ENCODE measurements around the gene ING4.
A peak's percentile ranks its signal among the peaks of the same experiment; 100 is the strongest.

Gene ING4

GRCh38 chr12:6688543-6688998, 25.7 kb upstream of the ING4 start:
- DNase-seq (ENCODE audit: low read depth in 2 of 2, low spot score in 1 of 2), result peak in 1 of 2 donors; percentile 7

- DNase-seq (ENCODE audit: low read depth in 2 of 2, low spot score in 1 of 2), result no peak
Measured at GRCh38 chr12:6685814-6686213, 22.9 kb upstream of the ING4 start.

GRCh38 chr12:6684609-6685008, 21.7 kb upstream of the ING4 start:
- DNase-seq (ENCODE audit: low read depth in 2 of 2, low spot score in 1 of 2), result no peak

GRCh38 chr12:6676962-6677361, 14.0 kb upstream of the ING4 start:
- DNase-seq (ENCODE audit: low read depth in 2 of 2, low spot score in 1 of 2), result no peak

- DNase-seq (ENCODE audit: low read depth in 2 of 2, low spot score in 1 of 2), result no peak
Measured at GRCh38 chr12:6672143-6672542, 9.2 kb upstream of the ING4 start.

GRCh38 chr12:6667559-6668210, 4.8 kb upstream of the ING4 start:
- DNase-seq (ENCODE audit: low read depth in 2 of 2, low spot score in 1 of 2), result no peak

- no peak for DNase-seq (ENCODE audit: low read depth in 2 of 2, low spot score in 1 of 2)
Measured at GRCh38 chr12:6666211-6666610, 3.3 kb upstream of the ING4 start.

GRCh38 chr12:6664902-6665301, 2.0 kb upstream of the ING4 start:
- DNase-seq (ENCODE audit: low read depth in 2 of 2, low spot score in 1 of 2), result no peak

- no peak for DNase-seq (ENCODE audit: low read depth in 2 of 2, low spot score in 1 of 2)
Measured at GRCh38 chr12:6662602-6662905, 365 bp downstream of the ING4 start.

- no peak for DNase-seq (ENCODE audit: low read depth in 2 of 2, low spot score in 1 of 2)
Measured at GRCh38 chr12:6653987-6654386, 8.9 kb downstream of the ING4 start.

- DNase-seq (ENCODE audit: low read depth in 2 of 2, low spot score in 1 of 2), result no peak
Measured at GRCh38 chr12:6653342-6653741, 9.6 kb downstream of the ING4 start.

- no peak for DNase-seq (ENCODE audit: low read depth in 2 of 2, low spot score in 1 of 2)
Measured at GRCh38 chr12:6652391-6652790, 10.5 kb downstream of the ING4 start.

- no peak for DNase-seq (ENCODE audit: low read depth in 2 of 2, low spot score in 1 of 2)
Measured at GRCh38 chr12:6650832-6651231, 12.1 kb downstream of the ING4 start.

- DNase-seq (ENCODE audit: low read depth in 2 of 2, low spot score in 1 of 2), result no peak
Measured at GRCh38 chr12:6647083-6647604, 15.8 kb downstream of the ING4 start, which contains the start of gene ACRBP. Gene ACRBP, minus strand, starts transcription at chr12:6647432. Its CDS starts 66 bp downstream, at chr12:6647366.

GRCh38 chr12:6646276-6647082, 16.4 kb downstream of the ING4 start:
- no peak for DNase-seq (ENCODE audit: low read depth in 2 of 2, low spot score in 1 of 2)

GRCh38 chr12:6644903-6645302, 18.0 kb downstream of the ING4 start:
- no peak for DNase-seq (ENCODE audit: low read depth in 2 of 2, low spot score in 1 of 2)

- no peak for DNase-seq (ENCODE audit: low read depth in 2 of 2, low spot score in 1 of 2)
Measured at GRCh38 chr12:6644257-6644596, 18.7 kb downstream of the ING4 start.

- no peak for DNase-seq (ENCODE audit: low read depth in 2 of 2, low spot score in 1 of 2)
Measured at GRCh38 chr12:6643569-6644256, 19.2 kb downstream of the ING4 start.

- no peak for DNase-seq (ENCODE audit: low read depth in 2 of 2, low spot score in 1 of 2)
Measured at GRCh38 chr12:6641131-6641530, 21.8 kb downstream of the ING4 start.

- DNase-seq (ENCODE audit: low read depth in 2 of 2, low spot score in 1 of 2), result no peak
Measured at GRCh38 chr12:6640497-6640896, 22.4 kb downstream of the ING4 start.

- no peak for DNase-seq (ENCODE audit: low read depth in 2 of 2, low spot score in 1 of 2)
Measured at GRCh38 chr12:6639151-6639801, 23.6 kb downstream of the ING4 start.
